ENCODE data around the gene CD38.

Gene CD38

GRCh38 chr4:15868111-15868510, 90.0 kb downstream of the CD38 start:
- no peak for DNase-seq (ENCODE audit: low read depth)

GRCh38 chr4:15868826-15869413, 90.8 kb downstream of the CD38 start:
- no peak for DNase-seq (ENCODE audit: low read depth)

- DNase-seq (ENCODE audit: low read depth): no peak
Observed at GRCh38 chr4:15870079-15870478, 92.0 kb downstream of the CD38 start.

GRCh38 chr4:15870921-15871664, 93.0 kb downstream of the CD38 start:
- no peak for DNase-seq (ENCODE audit: low read depth)

- no peak for DNase-seq (ENCODE audit: low read depth)
Observed at GRCh38 chr4:15873117-15873516, 95.0 kb downstream of the CD38 start.

GRCh38 chr4:15874671-15875070, 96.5 kb downstream of the CD38 start:
- no peak for DNase-seq (ENCODE audit: low read depth)

GRCh38 chr4:15875663-15876460, 97.7 kb downstream of the CD38 start:
- no peak for DNase-seq (ENCODE audit: low read depth)

GRCh38 chr4:15878011-15878410, 99.9 kb downstream of the CD38 start:
- DNase-seq (ENCODE audit: low read depth): no peak

GRCh38 chr4:15881820-15882219, 103.7 kb downstream of the CD38 start:
- no peak for DNase-seq (ENCODE audit: low read depth)

- no peak for DNase-seq (ENCODE audit: low read depth)
Observed at GRCh38 chr4:15882675-15883086, 104.6 kb downstream of the CD38 start.

GRCh38 chr4:15883610-15884243, 105.6 kb downstream of the CD38 start:
- DNase-seq (ENCODE audit: low read depth): no peak

- DNase-seq (ENCODE audit: low read depth): no peak
Observed at GRCh38 chr4:15884666-15885065, 106.5 kb downstream of the CD38 start.

GRCh38 chr4:15885422-15885821, 107.3 kb downstream of the CD38 start:
- no peak for DNase-seq (ENCODE audit: low read depth)

GRCh38 chr4:15888515-15888914, 110.4 kb downstream of the CD38 start:
- DNase-seq (ENCODE audit: low read depth): no peak

- DNase-seq (ENCODE audit: low read depth): no peak
Observed at GRCh38 chr4:15890246-15890829, 112.2 kb downstream of the CD38 start.

- DNase-seq (ENCODE audit: low read depth): no peak
Observed at GRCh38 chr4:15891312-15891711, 113.2 kb downstream of the CD38 start.

GRCh38 chr4:15893962-15894361, 115.8 kb downstream of the CD38 start:
- DNase-seq (ENCODE audit: low read depth): no peak

- no peak for DNase-seq (ENCODE audit: low read depth)
Observed at GRCh38 chr4:15894393-15894792, 116.3 kb downstream of the CD38 start.

- DNase-seq (ENCODE audit: low read depth): no peak
Observed at GRCh38 chr4:15894921-15895916, 117.1 kb downstream of the CD38 start.

GRCh38 chr4:15897577-15897976, 119.4 kb downstream of the CD38 start:
- DNase-seq (ENCODE audit: low read depth): no peak

- no peak for DNase-seq (ENCODE audit: low read depth)
Observed at GRCh38 chr4:15898902-15899301, 120.8 kb downstream of the CD38 start.

Measured in stimulated activated CD8-positive, alpha-beta memory T cell treated with anti-CD3 and anti-CD28 coated beads, Interleukin-7, amount 100 ng/mL, for 24 hours (primary cell).